GM12878 (cell line): Measurements from ENCODE around the gene BLOC1S6. TPM values are rescaled to one million over a fixed set of nuclear protein-coding genes. Genes with fewer than 3 reads are reported as not detected.

Experiments
- ATAC-seq: fragments of 200-7000 bp; cut with Tn5 transposase; 3 replicates; pipeline ENCODE4 v1.9.1; 2020; ENCODE audit warnings: mild to moderate bottlenecking, moderate library complexity
- BruUV-seq: library from RNA; stranded (reverse); fragments of 400-500 nt; replicated peaks from 2 replicates; lab custom pipeline; 2021; lab: Mats Ljungman, UMichigan
- CTCF ChIA-PET: fragments of 300-600 bp; sonication (Branson Sonifier 250); formaldehyde crosslinking; extraction: SDS; loops from one replicate; lab custom pipeline; 2021; ENCODE audit warnings: inconsistent platforms; lab: Yijun Ruan, JAX
- POLR2A ChIA-PET: fragments of 350-600 bp; formaldehyde crosslinking; extraction: SDS; loops from one replicate; lab custom pipeline; 2021; ENCODE audit warnings: inconsistent platforms; lab: Charles Lee
- RAD21 ChIA-PET: fragments of 300-600 bp; sonication (Branson Sonifier 250); formaldehyde crosslinking; loops from one replicate; lab custom pipeline; 2023; ENCODE audit warnings: antibody characterized with exemption; ENCODE audit not compliant: unreplicated experiment; lab: Charles Lee
- SMC1A ChIA-PET: fragments of 300-600 bp; sonication (Branson Sonifier 250); formaldehyde crosslinking; loops from one replicate; lab custom pipeline; 2023; ENCODE audit not compliant: unreplicated experiment, uncharacterized antibody; lab: Charles Lee
- DNase-seq: peaks from one replicate; pipeline ENCODE4 v3.0.0-alpha.2; 2011; ENCODE audit warnings: low read depth, low spot score
- FAIRE-seq: peaks from 3 replicates; lab custom pipeline; 2011; peaks lifted over from hg19 to GRCh38; lab: Jason Lieb, UNC
- H2AFZ ChIP-seq: 2 replicates; pipeline ENCODE4 v1.6.0; 2011; ENCODE audit warnings: low read depth, low read length, control low read depth; ENCODE audit not compliant: control insufficient read depth
- H3K27ac ChIP-seq: 2 replicates; pipeline ENCODE4 v1.5.1; 2011; ENCODE audit warnings: control low read depth; ENCODE audit not compliant: control insufficient read depth, insufficient read depth
- H3K27me3 ChIP-seq, 2 experiments: replicated peaks in 1 of 2; 2 replicates each; pipeline versions ENCODE4 v1.6.0 to v1.6.1; 2011; ENCODE audit warnings: low read length in 1 of 2; ENCODE audit not compliant: control insufficient read depth in 2 of 2, insufficient read depth in 2 of 2
- H3K36me3 ChIP-seq, 2 experiments: 2 replicates each; pipeline ENCODE4 v1.5.1; 2011; ENCODE audit warnings: low read length in 1 of 2; ENCODE audit not compliant: control insufficient read depth in 2 of 2, insufficient read depth in 2 of 2
- H3K4me1 ChIP-seq: 2 replicates; pipeline ENCODE4 v1.6.1; 2011; ENCODE audit warnings: mild to moderate bottlenecking, low read length, moderate library complexity, mixed read lengths; ENCODE audit not compliant: control insufficient read depth, insufficient read depth
- H3K4me2 ChIP-seq: 2 replicates; pipeline ENCODE4 v1.6.0; 2011; ENCODE audit warnings: control low read depth; ENCODE audit not compliant: control insufficient read depth, insufficient read depth
- H3K4me3 ChIP-seq: fragments of 200-600 bp; sonication (generic); 2 replicates; pipeline ENCODE4 v1.5.1; 2016
- H3K79me2 ChIP-seq: 2 replicates; pipeline ENCODE4 v1.6.0; 2011; ENCODE audit warnings: low read length; ENCODE audit not compliant: control insufficient read depth, insufficient read depth
- H3K9ac ChIP-seq: 2 replicates; pipeline ENCODE4 v1.8.0; 2011; ENCODE audit warnings: low read length, control low read depth, mixed read lengths; ENCODE audit not compliant: control insufficient read depth, insufficient read depth
- H3K9me3 ChIP-seq: replicated peaks from 3 replicates; pipeline ENCODE4 v1.5.1; 2011; ENCODE audit warnings: mild to moderate bottlenecking, low read length; ENCODE audit not compliant: control insufficient read depth, insufficient read depth
- H4K20me1 ChIP-seq: 2 replicates; pipeline ENCODE4 v1.6.0; 2011; ENCODE audit not compliant: control insufficient read depth, insufficient read depth
- BCL11A ChIP-seq: IDR thresholded peaks from 2 replicates; pipeline ENCODE4 v1.6.1; 2011; ENCODE audit warnings: low read depth, low read length
- BCL3 ChIP-seq: IDR thresholded peaks from 2 replicates; pipeline ENCODE4 v1.6.1; 2011; ENCODE audit warnings: borderline replicate concordance, low read depth, mild to moderate bottlenecking, moderate library complexity, low read length; ENCODE audit not compliant: insufficient read depth, poor library complexity, severe bottlenecking
- CHD2 ChIP-seq: IDR thresholded peaks from 2 replicates; pipeline ENCODE4 v1.6.1; 2011; ENCODE audit warnings: low read depth, low read length, improper control_type of control experiment, borderline replicate concordance
- JUNB ChIP-seq: IDR thresholded peaks from 2 replicates; pipeline ENCODE4 v1.6.1; 2016; ENCODE audit warnings: antibody characterized with exemption, mild to moderate bottlenecking
- MEF2B ChIP-seq: fragments of 450-650 bp; IDR thresholded peaks from 2 replicates; pipeline ENCODE4 v1.6.1; 2018; ENCODE audit warnings: mild to moderate bottlenecking, moderate library complexity; ENCODE audit not compliant: partially characterized antibody, poor library complexity, severe bottlenecking
- RELB ChIP-seq: fragments of 450-650 bp; IDR thresholded peaks from 2 replicates; pipeline ENCODE4 v1.6.1; 2017; ENCODE audit warnings: low read depth, mild to moderate bottlenecking, moderate library complexity
- ZNF207 ChIP-seq: fragments of 450-650 bp; IDR thresholded peaks from 2 replicates; pipeline ENCODE4 v1.6.1; 2014; ENCODE audit warnings: antibody characterized with exemption, mild to moderate bottlenecking, borderline replicate concordance
- WGBS: methylation state at CpG from one replicate; pipeline ENCODE4 v1.1.6; 2016; ENCODE audit warnings: low lambda C conversion rate; ENCODE audit not compliant: insufficient replicate concordance, insufficient coverage; ENCODE audit errors: missing lambda C conversion rate; 5-methylcytosine and 5-hydroxymethylcytosine counted together
- in situ Hi-C: fragments of 300-500 bp; cut with MboI; formaldehyde crosslinking; loops from 9 replicates; pipeline ENCODE4 v1.14.3; 2018; ENCODE audit warnings: mixed read lengths
- intact Hi-C: fragments of 100-400 bp; cut with micrococcal nuclease; formaldehyde crosslinking; loops from one replicate; pipeline ENCODE4 v1.14.2; 2022; ENCODE audit not compliant: unreplicated experiment
- polyA plus RNA-seq, 11 experiments: library from polyadenylated mRNA; depleted of rRNA in 4 of 11; unstranded in 6 of 11; stranded (reverse) in 5 of 11; fragments of >200 nt; fragmentation: Nextera tagmentation in 4 of 11; fragmentation: Illumina TruSeq in 1 of 11; extraction: Ambion mirVana in 4 of 11; extraction: Trizol in 1 of 11; gene quantifications; 1 replicate in 1 of 11; 2 replicates in 10 of 11; pipeline versions ENCODE4 v1.2.1 to v1.2.3, GENCODE V29; 2011 to 2016; ENCODE audit warnings: inconsistent platforms in 2 of 11, missing spikeins in 2 of 11, low read depth in 1 of 11
- total RNA-seq, 4 experiments: library from RNA; depleted of rRNA in 3 of 4; stranded (reverse); fragments of >200 nt in 3 of 4; fragmentation: Illumina TruSeq in 1 of 4; extraction: Trizol in 1 of 4; gene quantifications; 2 replicates each; pipeline versions ENCODE4 v1.2.1 to v1.2.3, GENCODE V29; 2013 to 2021

BLOC1S6 gene
- total and polyA plus RNA-seq, 10 of the 15 experiments (the other 5 are each of a cell fraction or from before 2014, with no cell fraction given), result 13.5 to 48.8 (median 32.7) TPM

GRCh38 chr15:45640616-45641015 is 53.4 kb downstream of the BLOC1S6 start (continued):
- TF ChIP-seq RELB (no peak), JUNB (no peak), ZNF207 (no peak), CHD2 (no peak), BCL3 (no peak)

GRCh38 chr15:45641374-45641781 is 54.2 kb downstream of the BLOC1S6 start:
- Histone ChIP-seq H4K20me1 (no peaks in the 10 kb centered on the region), H3K9me3 (no peaks in the 10 kb centered on the region), H2AFZ (no peak overlapping the region), H3K4me3 (no peak overlapping the region), H3K27me3 (no peaks in the 10 kb centered on the region), H3K27ac (no peak overlapping the region), H3K79me2 (peaks cover 28% of the 10 kb centered on the region), H3K4me1 (peaks cover 31% of the 10 kb centered on the region), H3K4me2 (no peak overlapping the region), H3K9ac (no peak overlapping the region), H3K36me3 (no peaks in the 10 kb centered on the region)
- ChIA-PET POLR2A (no interaction called here), SMC1A (no interaction called here), CTCF (interaction anchor here (1.1 to 1.2 kb wide), 2 partner anchors 8 to 30 kb away, joined by 3 to 5 read pairs; no protein-coding TSS in a partner anchor), RAD21 (interaction anchor here (1.0 to 1.1 kb wide), 2 partner anchors 27 to 55 kb away, joined by 3 read pairs; partner anchors contain the start of gene BLOC1S6)
- intact Hi-C loops, result no loop called here
- no peak for DNase-seq
- FAIRE-seq, result no peak
- BruUV-seq, result no TSS peak
- WGBS, result 0% methylated on average over 1 of the region's 1 CpG
- ATAC-seq, result no peak
- in situ Hi-C loops, result no loop called here
- no peak for TF ChIP-seq BCL11A
- TF ChIP-seq MEF2B, result no peak
